ENCODE results near the gene ARHGAP15. TPM values are rescaled to one million over a fixed set of nuclear protein-coding genes. Genes with fewer than 3 reads are reported as not detected.

The ARHGAP15 gene
- total RNA-seq, 1 donor from 2014 or later: 9.1 TPM

- no peak for DNase-seq (ENCODE audit: extremely low spot score in 2 of 2)
- TF ChIP-seq POLR2A (IDR thresholded peaks at IDR 0.05): no peak
- TF ChIP-seq POLR2AphosphoS5 (IDR thresholded peaks at IDR 0.05; ENCODE audit: insufficient read depth in 1 of 2, low read depth in 1 of 2): no peak
- TF ChIP-seq CTCF (IDR thresholded peaks at IDR 0.05): no peak
- H3K4me3 ChIP-seq: no peak overlapping the region
- H3K9me3 ChIP-seq: no peaks in the 10 kb centered on the region
- no peaks in the 10 kb centered on the region for H3K27me3 ChIP-seq
- H3K4me1 ChIP-seq: no peaks in the 10 kb centered on the region
- H3K27ac ChIP-seq: no peak overlapping the region
- intact Hi-C loops (cut with DNase I): no loop called here
- H3K36me3 ChIP-seq: no peaks in the 10 kb centered on the region
Measured at GRCh38 chr2:143497726-143498125, 368.5 kb downstream of the ARHGAP15 start.

- Histone ChIP-seq H3K36me3 (no peaks in the 10 kb centered on the region), H3K9me3 (no peaks in the 10 kb centered on the region), H3K4me3 (no peak overlapping the region), H3K27ac (no peak overlapping the region), H3K4me1 (no peaks in the 10 kb centered on the region), H3K27me3 (no peaks in the 10 kb centered on the region)
- no peak for DNase-seq (ENCODE audit: extremely low spot score in 2 of 2)
- TF ChIP-seq POLR2A (IDR thresholded peaks at IDR 0.05) (no peak), POLR2AphosphoS5 (IDR thresholded peaks at IDR 0.05; ENCODE audit: insufficient read depth in 1 of 2, low read depth in 1 of 2) (no peak), CTCF (IDR thresholded peaks at IDR 0.05) (no peak)
- intact Hi-C loops (cut with DNase I): no loop called here
Measured at GRCh38 chr2:143498496-143498895, 369.3 kb downstream of the ARHGAP15 start.

- Histone ChIP-seq H3K4me3 (no peak overlapping the region), H3K27ac (no peak overlapping the region), H3K36me3 (no peaks in the 10 kb centered on the region), H3K4me1 (no peaks in the 10 kb centered on the region), H3K27me3 (no peaks in the 10 kb centered on the region), H3K9me3 (no peaks in the 10 kb centered on the region)
- intact Hi-C loops (cut with DNase I): no loop called here
- no peak for TF ChIP-seq POLR2A (IDR thresholded peaks at IDR 0.05)
- no peak for TF ChIP-seq CTCF (IDR thresholded peaks at IDR 0.05)
- no peak for TF ChIP-seq POLR2AphosphoS5 (IDR thresholded peaks at IDR 0.05; ENCODE audit: insufficient read depth in 1 of 2, low read depth in 1 of 2)
- DNase-seq (ENCODE audit: extremely low spot score in 2 of 2): no peak
Measured at GRCh38 chr2:143499061-143499460, 369.8 kb downstream of the ARHGAP15 start.

- no peaks in the 10 kb centered on the region for H3K9me3 ChIP-seq
- H3K4me1 ChIP-seq: no peaks in the 10 kb centered on the region
- no peak overlapping the region for H3K27ac ChIP-seq
- intact Hi-C loops (cut with DNase I): no loop called here
- H3K27me3 ChIP-seq: no peaks in the 10 kb centered on the region
- TF ChIP-seq CTCF (IDR thresholded peaks at IDR 0.05): no peak
- no peak for TF ChIP-seq POLR2AphosphoS5 (IDR thresholded peaks at IDR 0.05; ENCODE audit: insufficient read depth in 1 of 2, low read depth in 1 of 2)
- no peak for TF ChIP-seq POLR2A (IDR thresholded peaks at IDR 0.05)
- no peaks in the 10 kb centered on the region for H3K36me3 ChIP-seq
- no peak for DNase-seq (ENCODE audit: extremely low spot score in 2 of 2)
- H3K4me3 ChIP-seq: no peak overlapping the region
Measured at GRCh38 chr2:143501106-143501676, 372.0 kb downstream of the ARHGAP15 start.

GRCh38 chr2:143503280-143503679 is 374.1 kb downstream of the ARHGAP15 start:
- H3K27ac ChIP-seq: no peak overlapping the region
- H3K9me3 ChIP-seq: no peaks in the 10 kb centered on the region
- TF ChIP-seq POLR2AphosphoS5 (IDR thresholded peaks at IDR 0.05; ENCODE audit: insufficient read depth in 1 of 2, low read depth in 1 of 2): no peak
- no peak for TF ChIP-seq POLR2A (IDR thresholded peaks at IDR 0.05)
- no peak for TF ChIP-seq CTCF (IDR thresholded peaks at IDR 0.05)
- no peak overlapping the region for H3K4me3 ChIP-seq
- intact Hi-C loops (cut with DNase I): no loop called here
- no peaks in the 10 kb centered on the region for H3K27me3 ChIP-seq
- DNase-seq (ENCODE audit: extremely low spot score in 2 of 2): no peak
- no peaks in the 10 kb centered on the region for H3K4me1 ChIP-seq
- H3K36me3 ChIP-seq: no peaks in the 10 kb centered on the region

All from vagina (tissue), 2 donors.